Large intestine (tissue), 3 donors: ENCODE results near the gene PIP4P1. TPM values are rescaled to one million over a fixed set of nuclear protein-coding genes. Genes with fewer than 3 reads are reported as not detected.

Source experiments
- DNase-seq, 2 donors: peaks; one replicate each; pipeline versions ENCODE4 v3.0.0 to v3.0.0-alpha.2; 2013
- H3K27ac ChIP-seq: one replicate; pipeline ENCODE4 v1.5.1; 2013; ENCODE audit warnings: low read length
- H3K27me3 ChIP-seq: 2 replicates; pipeline ENCODE4 v1.6.1; 2013; ENCODE audit warnings: low read length; ENCODE audit not compliant: control insufficient read depth, insufficient read depth
- H3K36me3 ChIP-seq: 2 replicates; pipeline ENCODE4 v1.6.1; 2013; ENCODE audit warnings: low read length; ENCODE audit not compliant: control insufficient read depth, insufficient read depth
- H3K4me1 ChIP-seq: one replicate; pipeline ENCODE4 v1.6.1; 2013; ENCODE audit warnings: low read length; ENCODE audit not compliant: control insufficient read depth, insufficient read depth
- H3K4me3 ChIP-seq: one replicate; pipeline ENCODE4 v1.5.1; 2013; ENCODE audit warnings: low read length
- H3K9me3 ChIP-seq: one replicate; pipeline ENCODE4 v1.6.1; 2013; ENCODE audit warnings: mild to moderate bottlenecking, low read depth, low read length, moderate library complexity; ENCODE audit not compliant: control insufficient read depth
- WGBS: methylation state at CpG from one replicate; pipeline ENCODE4 v1.1.5; 2013; ENCODE audit warnings: low lambda C conversion rate; ENCODE audit not compliant: insufficient coverage; 5-methylcytosine and 5-hydroxymethylcytosine counted together
- polyA plus RNA-seq: library from polyadenylated mRNA; unstranded; fragments of 120-200 nt; gene quantifications from one replicate; pipeline ENCODE4 v1.2.1, GENCODE V29; 2013

PIP4P1 gene
- polyA plus RNA-seq, 1 donor, result 44.0 TPM

DNA sequence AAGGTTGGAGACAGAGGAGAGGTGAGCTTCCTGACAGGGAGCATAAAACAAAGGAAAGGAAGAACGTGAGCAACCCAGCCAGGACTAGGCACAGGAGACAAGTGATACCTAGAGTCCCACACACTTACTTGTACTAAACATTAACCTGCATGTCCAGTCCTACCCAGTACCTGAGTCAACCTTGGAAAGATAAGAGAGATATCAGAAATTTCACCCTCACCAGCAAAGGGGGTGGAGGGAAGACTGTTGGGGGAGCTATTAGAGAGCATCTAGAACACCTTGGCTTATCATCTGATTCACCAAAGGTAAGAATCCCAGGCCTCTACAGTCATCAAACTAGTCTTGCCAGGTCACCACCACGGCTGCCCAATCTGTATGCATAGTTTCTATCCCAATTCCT, 36.4 kb downstream of the PIP4P1 start:
- no CpG with 5 or more reads among the region's 2 CpGs for WGBS
- Histone ChIP-seq H3K4me3 (no peak overlapping the region), H3K36me3 (no peaks in the 10 kb centered on the region), H3K4me1 (peaks cover 23% of the 10 kb centered on the region), H3K27ac (peak overlapping the region; percentile 89), H3K9me3 (no peaks in the 10 kb centered on the region), H3K27me3 (no peaks in the 10 kb centered on the region)
- peak in 1 of 2 donors; percentile 59 for DNase-seq

DNA sequence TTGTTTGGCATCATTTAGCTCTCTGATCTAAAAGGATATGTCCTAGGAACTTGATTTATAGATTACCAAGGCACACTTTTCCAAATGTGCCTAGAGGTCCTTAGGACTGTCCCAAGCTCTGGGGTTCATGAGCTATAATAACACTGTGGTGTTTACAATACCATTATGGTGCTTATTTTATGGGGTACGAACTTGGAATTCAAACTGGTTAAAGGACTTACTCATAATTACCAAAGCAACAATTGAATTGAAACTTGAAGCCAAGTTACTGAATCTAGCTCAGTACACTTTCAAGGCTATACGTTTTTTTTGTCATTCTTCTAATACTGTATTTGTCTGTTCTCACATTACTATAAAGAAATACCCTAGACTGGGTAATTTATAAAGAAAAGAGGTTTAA, 38.3 kb downstream of the PIP4P1 start:
- Histone ChIP-seq H3K36me3 (no peaks in the 10 kb centered on the region), H3K4me1 (peaks cover 36% of the 10 kb centered on the region), H3K9me3 (no peaks in the 10 kb centered on the region), H3K27me3 (no peaks in the 10 kb centered on the region), H3K27ac (no peak overlapping the region), H3K4me3 (no peak overlapping the region)
- WGBS, result no CpG with 5 or more reads among the region's 2 CpGs
- DNase-seq, result no peak

- WGBS, result no CpG with 5 or more reads among the region's 2 CpGs
- Histone ChIP-seq H3K27me3 (no peaks in the 10 kb centered on the region), H3K36me3 (no peaks in the 10 kb centered on the region), H3K27ac (no peak overlapping the region), H3K4me3 (no peak overlapping the region), H3K4me1 (peaks cover 43% of the 10 kb centered on the region), H3K9me3 (no peaks in the 10 kb centered on the region)
- no peak for DNase-seq
Observed at GRCh38 chr14:20421267-20421666, 40.0 kb downstream of the PIP4P1 start.

DNA sequence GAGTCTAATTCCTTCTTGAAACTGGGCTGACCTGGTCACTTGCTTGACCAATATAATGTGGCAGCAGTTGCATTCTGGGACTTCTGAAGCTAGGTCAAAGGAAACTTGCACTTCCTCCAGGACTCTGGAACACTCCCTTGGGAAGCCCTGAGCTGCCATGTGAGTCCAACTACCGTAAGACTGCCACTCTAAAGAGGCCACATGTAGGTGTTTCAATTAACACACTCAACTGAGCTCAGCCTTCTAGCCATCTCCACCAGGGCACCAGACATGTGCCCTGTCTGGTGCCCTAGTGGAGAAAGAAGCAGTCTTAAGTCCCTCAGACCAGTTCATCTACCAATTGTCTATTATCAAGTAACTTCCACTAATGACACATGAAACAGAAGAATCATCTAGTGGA, 41.8 kb downstream of the PIP4P1 start:
- DNase-seq, result peak; percentile 50 to 79
- H3K27me3 ChIP-seq, result no peaks in the 10 kb centered on the region
- H3K9me3 ChIP-seq, result no peaks in the 10 kb centered on the region
- no CpG with 5 or more reads among the region's 1 CpG for WGBS
- H3K36me3 ChIP-seq, result no peaks in the 10 kb centered on the region
- peak overlapping the region; percentile 91 for H3K27ac ChIP-seq
- H3K4me1 ChIP-seq, result peaks cover 50% of the 10 kb centered on the region
- H3K4me3 ChIP-seq, result no peak overlapping the region

DNA sequence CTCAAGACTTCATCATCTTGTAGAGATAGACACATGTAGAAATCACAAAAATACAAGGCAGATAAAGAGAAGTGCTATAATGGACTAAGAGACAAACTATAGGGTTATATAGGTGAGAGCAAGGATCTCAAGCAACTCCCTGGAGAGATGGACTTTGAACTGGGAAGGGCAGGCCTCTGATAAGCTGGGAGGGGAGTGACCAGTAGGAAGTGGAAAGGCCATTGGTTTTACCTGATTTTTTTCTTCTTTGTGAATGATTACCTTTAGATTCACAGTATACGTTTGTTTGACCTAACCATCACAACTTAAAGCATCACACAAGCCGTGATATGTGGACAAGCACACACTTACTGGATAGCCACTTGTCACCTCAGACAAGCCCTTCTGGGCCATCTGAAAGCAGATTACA, 42.7 kb downstream of the PIP4P1 start:
- no peaks in the 10 kb centered on the region for H3K9me3 ChIP-seq
- peaks cover 55% of the 10 kb centered on the region for H3K4me1 ChIP-seq
- peak; percentile 94 to 97 for DNase-seq
- H3K4me3 ChIP-seq, result no peak overlapping the region
- H3K27ac ChIP-seq, result peak overlapping the region; percentile 91
- H3K36me3 ChIP-seq, result no peaks in the 10 kb centered on the region
- H3K27me3 ChIP-seq, result no peaks in the 10 kb centered on the region
- WGBS, result no CpG with 5 or more reads among the region's 2 CpGs

DNA sequence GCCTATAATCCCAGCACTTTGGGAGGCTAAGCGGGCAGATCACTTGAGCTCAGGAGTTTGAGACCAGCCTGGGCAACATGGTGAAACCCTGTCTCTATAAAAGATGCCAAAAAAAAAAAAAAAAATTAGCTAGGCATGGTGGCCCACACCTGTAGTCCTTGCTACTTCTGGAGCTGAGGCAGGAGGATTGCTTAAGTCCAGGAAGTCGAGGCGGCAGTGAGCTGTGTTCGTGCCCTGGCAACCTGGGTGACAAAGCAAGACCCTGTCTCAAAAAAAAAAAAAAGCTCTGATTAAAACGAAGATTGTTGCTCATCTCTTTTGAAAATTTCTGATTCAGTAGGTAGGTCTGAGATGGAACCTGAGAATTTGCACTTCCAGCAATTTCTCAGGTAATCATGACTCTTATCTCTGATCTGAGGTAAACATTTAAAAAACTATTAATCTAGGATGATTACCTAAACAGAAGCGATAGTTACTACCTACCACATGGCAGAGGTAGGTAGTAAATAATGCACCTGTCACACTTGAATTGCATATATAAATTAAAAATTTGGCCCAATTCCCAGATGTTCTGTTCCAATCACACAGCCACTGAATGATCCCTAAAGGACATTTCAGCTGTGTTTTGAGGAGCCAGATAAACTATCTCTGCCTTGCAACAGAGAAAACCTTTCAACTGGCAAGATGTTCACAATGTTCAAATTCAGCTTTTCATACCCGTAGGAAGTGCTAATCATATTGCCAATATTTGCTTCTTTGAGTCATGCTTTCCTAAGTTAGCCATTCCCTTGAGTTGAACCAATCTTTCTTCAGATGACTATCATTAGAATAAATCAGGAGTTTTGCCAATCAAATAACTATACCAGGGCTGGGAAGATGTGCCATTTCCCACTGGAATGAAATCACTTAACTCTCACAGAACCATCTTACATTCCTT, 43.7 kb downstream of the PIP4P1 start:
- no CpG with 5 or more reads among the region's 7 CpGs for WGBS
- no peak overlapping the region for H3K4me3 ChIP-seq
- DNase-seq, result peak in 1 of 2 donors; percentile 49
- no peaks in the 10 kb centered on the region for H3K9me3 ChIP-seq
- no peaks in the 10 kb centered on the region for H3K36me3 ChIP-seq
- peaks cover 55% of the 10 kb centered on the region for H3K4me1 ChIP-seq
- no peaks in the 10 kb centered on the region for H3K27me3 ChIP-seq
- H3K27ac ChIP-seq, result peak overlapping the region; percentile 91

DNA sequence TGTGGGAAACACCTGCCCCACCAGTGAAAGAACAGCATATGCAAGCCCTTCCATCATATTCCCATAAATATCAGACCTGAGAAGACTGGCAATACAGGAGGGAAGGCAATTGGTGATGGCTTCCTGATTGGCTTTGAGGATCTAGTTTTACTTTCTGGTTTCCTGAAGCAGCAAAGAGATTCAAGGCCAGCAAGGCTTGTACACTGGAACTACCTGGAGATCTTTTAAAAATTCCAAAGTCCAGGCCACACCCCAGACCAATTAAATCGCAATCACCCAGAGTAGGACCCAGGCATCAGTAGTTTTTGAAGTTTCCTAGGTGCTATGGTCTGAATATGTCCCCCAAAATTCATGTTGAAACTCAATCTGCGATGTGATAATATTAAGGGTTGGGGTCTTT, 45.0 kb downstream of the PIP4P1 start:
- peak overlapping the region; percentile 91 for H3K27ac ChIP-seq
- peaks cover 55% of the 10 kb centered on the region for H3K4me1 ChIP-seq
- no peaks in the 10 kb centered on the region for H3K27me3 ChIP-seq
- WGBS, result no CpG with 5 or more reads among the region's 2 CpGs
- no peaks in the 10 kb centered on the region for H3K9me3 ChIP-seq
- DNase-seq, result peak; percentile 54 to 83
- no peak overlapping the region for H3K4me3 ChIP-seq
- no peaks in the 10 kb centered on the region for H3K36me3 ChIP-seq

DNA sequence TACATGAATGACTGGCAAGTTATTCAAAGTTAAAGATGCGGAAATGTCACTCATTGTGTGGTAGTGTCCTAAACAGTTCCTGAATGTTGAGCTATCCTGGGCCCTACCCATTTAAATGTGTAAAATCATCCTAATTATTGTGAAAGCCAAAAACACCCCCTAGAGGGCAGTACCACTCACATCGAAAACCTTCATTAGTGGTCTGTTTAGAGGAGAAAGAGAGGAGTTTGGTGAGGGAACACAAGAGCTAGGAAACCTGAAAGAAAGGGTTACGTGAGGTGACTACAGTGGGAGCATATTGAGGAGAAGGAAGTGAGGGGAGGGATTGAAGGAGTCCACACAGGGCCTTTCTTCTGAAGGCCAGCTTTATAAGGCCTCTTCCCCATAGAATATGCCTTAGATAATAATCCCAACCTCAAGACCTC, 45.4 kb downstream of the PIP4P1 start:
- no peaks in the 10 kb centered on the region for H3K9me3 ChIP-seq
- DNase-seq, result peak in 1 of 2 donors; percentile 66
- H3K4me1 ChIP-seq, result peaks cover 55% of the 10 kb centered on the region
- H3K36me3 ChIP-seq, result no peaks in the 10 kb centered on the region
- no peaks in the 10 kb centered on the region for H3K27me3 ChIP-seq
- 57% methylated on average over 1 of the region's 3 CpGs for WGBS
- no peak overlapping the region for H3K4me3 ChIP-seq
- peak overlapping the region; percentile 91 for H3K27ac ChIP-seq

GRCh38 chr14:20413744-20414082, 47.5 kb downstream of the PIP4P1 start:
- DNase-seq, result no peak
- Histone ChIP-seq H3K36me3 (no peaks in the 10 kb centered on the region), H3K27ac (peak overlapping the region; percentile 100), H3K4me1 (peaks cover 46% of the 10 kb centered on the region), H3K27me3 (no peaks in the 10 kb centered on the region), H3K9me3 (no peaks in the 10 kb centered on the region), H3K4me3 (peak overlapping the region; percentile 96)
- 0% methylated on average over 3 of the region's 9 CpGs for WGBS

GRCh38 chr14:20412876-20413743, 48.1 kb downstream of the PIP4P1 start, which contains the start of gene TEP1:
Gene TEP1, minus strand, starts transcription at chr14:20413501. Its CDS starts 5,062 bp downstream, at chr14:20408439.
- 0% methylated on average over 1 of the region's 43 CpGs for WGBS
- Histone ChIP-seq H3K27me3 (no peaks in the 10 kb centered on the region), H3K4me1 (peaks cover 45% of the 10 kb centered on the region)

More at GRCh38 chr14:20412876-20413743, 48.1 kb downstream of the PIP4P1 start, which contains the start of gene TEP1:
- Histone ChIP-seq H3K27ac (peak within 1 kb of the TSS; percentile 100), H3K36me3 (peaks cover 4% of the 10 kb centered on the region), H3K9me3 (no peaks in the 10 kb centered on the region), H3K4me3 (peak within 1 kb of the TSS; percentile 96)
- DNase-seq, result peak; percentile 83 to 93
